Measurements from ENCODE around the gene MAD1L1.
"Not testable (repeated sequence)": the region's sequence is repeated elsewhere in the genome, so short reads cannot be mapped to it uniquely, and the experiment has no call there.

MAD1L1 gene

GRCh38 chr7:1971946-1972654, 260.6 kb downstream of the MAD1L1 start:
- no peaks in the 10 kb centered on the region for H3K4me1 ChIP-seq (ENCODE audit: insufficient read depth, low read length)
- no peak overlapping the region for H3K9ac ChIP-seq (ENCODE audit: low read depth, low read length)
- no peaks in the 10 kb centered on the region for H3K9me3 ChIP-seq (ENCODE audit: insufficient read depth, low read depth, low read length)
- no peak overlapping the region for H3K27ac ChIP-seq (ENCODE audit: low read depth, low read length)
- H3K4me3 ChIP-seq (ENCODE audit: low read length): no peak overlapping the region
- H3K27me3 ChIP-seq (ENCODE audit: insufficient read depth, low read length): no peaks in the 10 kb centered on the region
- peaks cover 16% of the 10 kb centered on the region for H3K36me3 ChIP-seq (ENCODE audit: insufficient read depth, low read length)
- 91% methylated on average over 14 of the region's 15 CpGs for WGBS

DNA sequence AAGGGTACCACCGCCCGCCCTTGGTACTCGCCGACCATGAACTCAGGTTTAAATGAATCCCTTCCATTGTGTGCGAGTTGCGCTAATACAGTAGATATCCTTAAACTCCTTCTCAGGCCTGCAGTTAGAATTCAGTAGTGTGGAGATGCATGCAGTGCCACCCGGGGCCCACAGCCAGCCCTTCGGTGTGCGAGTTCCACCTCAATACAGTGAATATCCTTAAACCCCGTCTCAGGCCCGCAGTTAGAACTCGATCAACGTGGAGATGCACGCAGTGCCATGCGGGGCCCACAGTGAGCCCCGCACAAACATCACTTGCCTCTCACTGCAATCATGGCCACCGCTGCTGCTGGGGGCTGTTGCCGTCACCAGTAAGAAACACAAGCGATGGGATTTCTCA, 261.9 kb downstream of the MAD1L1 start:
- no peaks in the 10 kb centered on the region for H3K27me3 ChIP-seq (ENCODE audit: insufficient read depth, low read length)
- no peak overlapping the region for H3K9ac ChIP-seq (ENCODE audit: low read depth, low read length)
- WGBS: 96% methylated on average over 19 of the region's 19 CpGs
- no peak overlapping the region for H3K27ac ChIP-seq (ENCODE audit: low read depth, low read length)
- no peak overlapping the region for H3K4me3 ChIP-seq (ENCODE audit: low read length)
- peaks cover 14% of the 10 kb centered on the region for H3K36me3 ChIP-seq (ENCODE audit: insufficient read depth, low read length)
- no peaks in the 10 kb centered on the region for H3K4me1 ChIP-seq (ENCODE audit: insufficient read depth, low read length)
- H3K9me3 ChIP-seq (ENCODE audit: insufficient read depth, low read depth, low read length): no peaks in the 10 kb centered on the region

DNA sequence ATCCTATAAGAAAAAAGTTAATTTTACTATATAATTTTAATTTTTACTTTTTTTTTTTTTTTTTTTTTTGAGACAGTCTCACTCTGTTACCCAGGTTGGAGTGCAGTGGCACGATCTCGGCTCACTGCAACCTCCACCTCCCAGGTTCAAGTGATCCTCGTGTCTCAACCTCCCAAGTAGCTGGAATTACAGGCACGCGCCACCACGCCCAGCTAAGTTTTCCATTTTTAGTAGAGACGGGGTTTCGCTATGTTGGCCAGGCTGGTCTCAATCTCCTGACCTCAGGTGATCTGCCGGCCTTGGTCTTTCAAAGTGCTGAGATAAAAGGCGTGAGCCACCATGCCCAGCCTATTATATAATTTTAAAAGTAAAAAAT, 262.5 kb downstream of the MAD1L1 start:
- not testable (repeated sequence) for H3K9ac ChIP-seq (ENCODE audit: low read depth, low read length); H3K27me3 ChIP-seq (ENCODE audit: insufficient read depth, low read length); H3K27ac ChIP-seq (ENCODE audit: low read depth, low read length); H3K9me3 ChIP-seq (ENCODE audit: insufficient read depth, low read depth, low read length); H3K4me3 ChIP-seq (ENCODE audit: low read length); H3K4me1 ChIP-seq (ENCODE audit: insufficient read depth, low read length)
- H3K36me3 ChIP-seq (ENCODE audit: insufficient read depth, low read length): peaks cover 11% of the 10 kb centered on the region
- 98% methylated on average over 9 of the region's 10 CpGs for WGBS

- Histone ChIP-seq H3K9me3 (ENCODE audit: insufficient read depth, low read depth, low read length) (no peaks in the 10 kb centered on the region), H3K4me3 (ENCODE audit: low read length) (no peak overlapping the region), H3K27ac (ENCODE audit: low read depth, low read length) (no peak overlapping the region), H3K4me1 (ENCODE audit: insufficient read depth, low read length) (no peaks in the 10 kb centered on the region), H3K27me3 (ENCODE audit: insufficient read depth, low read length) (no peaks in the 10 kb centered on the region), H3K36me3 (ENCODE audit: insufficient read depth, low read length) (peaks cover 11% of the 10 kb centered on the region), H3K9ac (ENCODE audit: low read depth, low read length) (no peak overlapping the region)
- WGBS: 96% methylated on average over 8 of the region's 8 CpGs
Measured at GRCh38 chr7:1969459-1970284, 263.1 kb downstream of the MAD1L1 start.

DNA sequence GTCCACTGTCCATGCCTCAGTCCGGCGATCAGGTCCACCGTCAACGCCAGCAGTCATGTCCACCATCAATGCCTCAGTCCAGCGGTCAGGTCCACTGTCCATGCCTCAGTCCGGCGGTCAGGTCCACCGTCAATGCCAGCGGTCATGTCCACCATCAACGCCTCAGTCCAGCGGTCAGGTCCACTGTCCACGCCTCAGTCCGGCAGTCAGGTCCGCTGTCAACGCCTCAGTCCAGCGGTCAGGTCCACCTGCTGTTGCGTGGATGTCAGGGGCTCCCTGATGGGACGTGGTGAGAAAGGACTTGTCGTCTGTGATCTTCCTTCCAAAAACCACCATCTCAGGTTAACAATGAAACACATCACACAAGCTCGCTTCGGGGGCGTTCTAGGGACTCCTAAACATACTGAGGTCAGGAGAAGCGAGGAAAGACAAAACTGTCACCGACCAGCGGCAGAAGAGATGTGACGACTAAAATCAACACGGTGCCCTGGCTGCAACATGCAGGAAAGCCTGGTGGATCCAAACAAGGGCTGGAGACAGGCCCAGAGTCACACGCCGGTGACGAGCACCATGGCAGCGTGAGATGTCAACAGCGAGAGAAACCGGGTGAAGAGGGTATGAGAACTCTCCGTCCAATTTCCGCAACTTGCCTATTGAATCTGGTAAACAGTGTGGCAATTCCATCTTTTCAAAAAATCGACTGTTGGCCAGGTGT, 264.2 kb downstream of the MAD1L1 start:
- 97% methylated on average over 36 of the region's 36 CpGs for WGBS
- Histone ChIP-seq H3K4me1 (ENCODE audit: insufficient read depth, low read length) (no peaks in the 10 kb centered on the region), H3K9ac (ENCODE audit: low read depth, low read length) (no peak overlapping the region), H3K4me3 (ENCODE audit: low read length) (no peak overlapping the region), H3K27ac (ENCODE audit: low read depth, low read length) (no peak overlapping the region), H3K27me3 (ENCODE audit: insufficient read depth, low read length) (no peaks in the 10 kb centered on the region), H3K9me3 (ENCODE audit: insufficient read depth, low read depth, low read length) (no peaks in the 10 kb centered on the region), H3K36me3 (ENCODE audit: insufficient read depth, low read length) (peaks cover 11% of the 10 kb centered on the region)

DNA sequence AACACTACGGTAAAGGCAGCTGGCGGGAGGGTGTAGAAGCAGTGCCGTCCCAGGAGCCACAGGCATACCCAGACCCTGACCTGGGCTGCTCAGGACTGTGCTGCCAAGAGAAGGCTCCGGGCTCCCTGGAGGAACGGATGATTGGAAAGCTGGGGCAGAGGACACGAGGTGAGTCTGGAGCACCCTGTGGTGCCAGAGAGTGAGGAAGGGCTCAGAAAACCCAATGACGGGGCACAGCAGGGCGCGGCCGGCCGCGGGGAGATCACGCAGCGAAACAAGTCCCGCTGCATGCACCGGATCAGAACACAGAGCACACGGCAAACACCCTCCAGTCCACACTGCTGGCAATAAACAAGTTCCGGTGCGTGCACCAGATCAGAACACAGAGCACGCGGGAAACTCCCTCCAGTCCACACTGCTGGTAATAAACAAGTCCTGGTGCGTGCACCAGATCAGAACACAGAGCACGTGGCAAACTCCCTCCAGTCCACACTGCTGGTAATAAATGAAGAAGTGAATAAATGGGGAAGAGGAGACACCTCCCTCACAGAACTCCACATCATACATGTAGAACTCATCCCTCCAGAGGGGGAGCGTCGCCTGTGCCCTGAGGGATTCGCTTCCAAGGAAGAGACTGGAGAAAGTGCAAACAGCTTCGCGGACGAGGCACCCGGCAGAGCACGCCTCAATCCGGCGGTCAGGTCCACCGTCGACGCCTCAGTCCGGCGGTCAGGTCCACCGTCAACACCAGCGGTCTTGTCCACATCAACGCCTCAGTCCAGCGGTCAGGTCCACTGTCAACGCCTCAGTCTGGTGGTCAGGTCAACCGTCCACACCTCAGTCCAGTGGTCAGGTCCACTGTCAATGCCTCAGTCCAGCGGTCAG, 265.0 kb downstream of the MAD1L1 start:
- 95% methylated on average over 43 of the region's 45 CpGs for WGBS
- peaks cover 11% of the 10 kb centered on the region; the same call in 1 of the 2 replicates for H3K36me3 ChIP-seq (ENCODE audit: insufficient read depth, low read length)
- H3K9me3 ChIP-seq (ENCODE audit: insufficient read depth, low read depth, low read length): no peaks in the 10 kb centered on the region
- no peaks in the 10 kb centered on the region for H3K4me1 ChIP-seq (ENCODE audit: insufficient read depth, low read length)
- H3K9ac ChIP-seq (ENCODE audit: low read depth, low read length): no peak overlapping the region; the same call in 1 of the 2 replicates
- no peaks in the 10 kb centered on the region for H3K27me3 ChIP-seq (ENCODE audit: insufficient read depth, low read length)
- H3K4me3 ChIP-seq (ENCODE audit: low read length): no peak overlapping the region
- H3K27ac ChIP-seq (ENCODE audit: low read depth, low read length): no peak overlapping the region

DNA sequence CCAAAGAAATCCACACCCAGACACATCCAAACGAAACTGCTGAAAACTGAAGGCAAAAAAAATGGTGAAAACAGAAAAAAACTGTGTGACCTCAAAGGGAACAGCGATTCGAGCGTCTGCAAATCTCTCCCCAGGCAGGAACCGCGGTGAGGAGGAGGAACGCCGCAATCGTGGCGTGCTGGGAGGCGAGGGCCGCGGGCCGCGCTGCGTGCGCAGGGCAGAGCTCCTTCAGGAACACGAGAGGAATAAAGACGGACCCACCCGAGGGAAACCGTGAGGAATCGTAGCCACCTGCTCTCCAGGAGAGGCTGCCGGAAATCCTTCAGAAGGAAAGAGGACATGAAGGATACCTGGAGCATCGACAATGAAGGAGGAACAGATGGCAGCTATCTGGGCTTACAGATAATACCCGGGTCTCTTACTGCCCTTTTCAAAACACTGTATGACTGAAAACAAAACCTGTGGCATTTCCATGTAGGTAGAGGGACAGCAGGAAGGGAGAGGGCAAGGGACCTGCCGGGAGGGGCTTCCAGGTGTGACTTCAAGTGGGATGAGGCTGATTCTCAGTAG, 266.0 kb downstream of the MAD1L1 start:
- Histone ChIP-seq H3K4me3 (ENCODE audit: low read length) (no peak overlapping the region), H3K27me3 (ENCODE audit: insufficient read depth, low read length) (no peaks in the 10 kb centered on the region), H3K27ac (ENCODE audit: low read depth, low read length) (no peak overlapping the region), H3K9ac (ENCODE audit: low read depth, low read length) (no peak overlapping the region), H3K36me3 (ENCODE audit: insufficient read depth, low read length) (peaks cover 15% of the 10 kb centered on the region; the same call in 1 of the 2 replicates), H3K4me1 (ENCODE audit: insufficient read depth, low read length) (no peaks in the 10 kb centered on the region), H3K9me3 (ENCODE audit: insufficient read depth, low read depth, low read length) (no peaks in the 10 kb centered on the region)
- WGBS: 93% methylated on average over 26 of the region's 26 CpGs

DNA sequence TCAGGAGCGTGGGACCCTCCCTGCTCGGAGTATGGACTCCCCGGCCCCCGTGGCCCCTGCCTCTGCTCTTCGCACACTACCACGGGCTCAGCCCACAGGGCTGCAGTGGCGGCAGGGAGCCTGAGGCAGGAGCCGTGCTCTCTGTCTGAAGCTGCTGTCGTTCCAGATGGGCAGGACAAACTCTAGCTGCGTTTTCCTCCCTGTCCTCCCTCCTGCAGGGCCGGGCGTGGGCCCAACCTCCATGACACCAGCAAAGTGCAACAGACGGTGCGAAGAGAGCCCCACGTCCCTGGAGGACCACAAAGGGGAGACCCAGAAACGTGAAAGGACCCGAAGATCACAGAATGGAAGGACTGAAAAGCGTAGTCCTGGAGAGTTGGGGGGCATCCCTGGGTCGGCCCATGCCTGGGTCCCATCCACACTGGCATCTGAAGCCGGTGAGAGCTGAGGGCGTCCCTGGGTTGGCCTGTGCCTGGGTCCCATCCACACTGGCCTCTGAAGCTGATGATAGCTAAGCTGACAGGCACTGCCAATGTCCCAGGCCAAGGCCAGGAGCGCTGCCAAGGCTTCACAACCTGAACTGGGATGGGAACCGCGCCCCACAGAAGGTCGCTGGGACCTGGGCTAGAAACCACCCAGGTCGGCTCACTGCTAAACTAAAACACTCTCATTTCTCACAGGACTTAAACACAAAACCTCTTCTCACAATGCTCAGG, 267.0 kb downstream of the MAD1L1 start:
- H3K27ac ChIP-seq (ENCODE audit: low read depth, low read length): no peak overlapping the region

GRCh38 chr7:1964913-1965578, 267.7 kb downstream of the MAD1L1 start:
- Histone ChIP-seq H3K27me3 (ENCODE audit: insufficient read depth, low read length) (no peaks in the 10 kb centered on the region), H3K4me1 (ENCODE audit: insufficient read depth, low read length) (no peaks in the 10 kb centered on the region), H3K27ac (ENCODE audit: low read depth, low read length) (no peak overlapping the region), H3K36me3 (ENCODE audit: insufficient read depth, low read length) (peaks cover 12% of the 10 kb centered on the region; the same call in 1 of the 2 replicates), H3K9ac (ENCODE audit: low read depth, low read length) (no peak overlapping the region), H3K9me3 (ENCODE audit: insufficient read depth, low read depth, low read length) (no peaks in the 10 kb centered on the region), H3K4me3 (ENCODE audit: low read length) (no peak overlapping the region)
- WGBS: 95% methylated on average over 25 of the region's 25 CpGs

More for the DNA sequence above, 267.0 kb downstream of the MAD1L1 start:
- H3K4me1 ChIP-seq (ENCODE audit: insufficient read depth, low read length): no peaks in the 10 kb centered on the region
- no peak overlapping the region; the same call in 1 of the 2 replicates for H3K9ac ChIP-seq (ENCODE audit: low read depth, low read length)
- no peak overlapping the region for H3K4me3 ChIP-seq (ENCODE audit: low read length)
- 94% methylated on average over 26 of the region's 26 CpGs for WGBS
- no peaks in the 10 kb centered on the region for H3K9me3 ChIP-seq (ENCODE audit: insufficient read depth, low read depth, low read length)
- H3K27me3 ChIP-seq (ENCODE audit: insufficient read depth, low read length): no peaks in the 10 kb centered on the region
- H3K36me3 ChIP-seq (ENCODE audit: insufficient read depth, low read length): peaks cover 12% of the 10 kb centered on the region; the same call in 1 of the 2 replicates

All from HUES64 (cell line).